Measurements from ENCODE around the gene ARF1.

ARF1 gene

DNA sequence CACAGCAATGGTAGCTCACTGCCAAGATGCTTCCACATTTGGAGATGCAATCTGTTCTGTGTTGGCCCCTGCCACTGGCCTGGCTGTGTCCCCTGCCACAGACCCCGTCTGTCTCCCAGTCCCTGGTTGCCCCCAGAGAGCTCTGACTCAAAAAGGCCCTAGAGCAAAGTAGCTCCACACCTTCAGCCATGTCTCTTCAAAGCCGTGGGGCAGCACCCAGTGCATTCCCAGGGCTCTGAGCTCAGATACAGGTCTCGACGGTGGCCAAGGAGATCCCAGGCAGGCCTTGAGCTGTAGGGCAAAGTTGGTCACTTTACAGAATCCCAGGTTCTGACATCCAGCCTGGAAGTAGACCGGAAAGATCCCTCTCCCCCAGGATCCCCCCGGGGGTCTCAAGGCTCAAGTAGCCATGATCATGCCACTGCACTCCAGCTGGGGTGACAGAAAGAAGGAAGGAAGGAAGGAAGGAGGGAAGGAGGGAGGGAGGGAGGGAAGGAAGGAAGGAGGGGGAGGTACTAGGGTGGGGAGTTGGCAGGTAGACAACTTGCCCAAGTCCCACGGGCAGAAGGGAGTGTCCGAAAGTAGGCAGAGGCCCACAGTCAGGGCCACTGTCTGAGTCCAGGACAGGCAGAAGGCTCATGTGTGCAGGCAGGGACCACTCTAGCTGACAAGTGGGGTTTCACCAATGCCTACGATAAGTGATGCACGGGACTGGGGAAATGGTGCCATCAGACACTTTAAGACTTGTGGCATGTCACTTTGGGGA lies 4.8 kb upstream of the ARF1 start:
- POLR2A ChIA-PET (ENCODE audit: low non-redundant PET), result no interaction called here
- CTCF ChIA-PET, result interaction anchor here (0.6 to 1.8 kb wide), 2 partner anchors 53 to 78 kb away, joined by 3 to 12 read pairs; no protein-coding TSS in a partner anchor
- TF ChIP-seq, protein P1, sequence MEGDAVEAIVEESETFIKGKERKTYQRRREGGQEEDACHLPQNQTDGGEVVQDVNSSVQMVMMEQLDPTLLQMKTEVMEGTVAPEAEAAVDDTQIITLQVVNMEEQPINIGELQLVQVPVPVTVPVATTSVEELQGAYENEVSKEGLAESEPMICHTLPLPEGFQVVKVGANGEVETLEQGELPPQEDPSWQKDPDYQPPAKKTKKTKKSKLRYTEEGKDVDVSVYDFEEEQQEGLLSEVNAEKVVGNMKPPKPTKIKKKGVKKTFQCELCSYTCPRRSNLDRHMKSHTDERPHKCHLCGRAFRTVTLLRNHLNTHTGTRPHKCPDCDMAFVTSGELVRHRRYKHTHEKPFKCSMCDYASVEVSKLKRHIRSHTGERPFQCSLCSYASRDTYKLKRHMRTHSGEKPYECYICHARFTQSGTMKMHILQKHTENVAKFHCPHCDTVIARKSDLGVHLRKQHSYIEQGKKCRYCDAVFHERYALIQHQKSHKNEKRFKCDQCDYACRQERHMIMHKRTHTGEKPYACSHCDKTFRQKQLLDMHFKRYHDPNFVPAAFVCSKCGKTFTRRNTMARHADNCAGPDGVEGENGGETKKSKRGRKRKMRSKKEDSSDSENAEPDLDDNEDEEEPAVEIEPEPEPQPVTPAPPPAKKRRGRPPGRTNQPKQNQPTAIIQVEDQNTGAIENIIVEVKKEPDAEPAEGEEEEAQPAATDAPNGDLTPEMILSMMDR (conservative IDR thresholded peaks at IDR 0.05; ENCODE audit: low read depth), result no peak
- peak overlapping the region; percentile 15; the same call in 1 of the 2 replicates for H3K27ac ChIP-seq
- no peak for DNase-seq (ENCODE audit: low spot score)

DNA sequence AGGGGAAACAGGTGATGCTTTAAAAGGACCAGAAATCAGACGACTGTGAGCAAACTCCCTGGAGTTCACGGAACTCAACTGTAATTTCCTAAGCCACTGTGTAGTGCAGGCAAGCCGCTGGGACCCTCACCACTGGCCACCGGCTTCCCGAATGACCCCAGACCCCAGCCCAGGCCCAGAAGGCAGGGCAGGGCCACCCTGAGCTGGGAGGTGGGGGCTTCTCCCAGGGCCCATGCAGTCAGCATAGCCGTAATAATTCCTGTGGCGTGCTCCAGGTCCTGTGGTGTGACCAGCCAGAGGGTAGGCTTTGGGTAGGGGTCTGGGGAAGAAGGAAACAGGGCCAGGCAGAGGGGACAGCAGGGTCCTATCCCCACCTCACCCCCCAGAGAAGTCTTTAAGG lies 3.5 kb upstream of the ARF1 start:
- ChIA-PET POLR2A (ENCODE audit: low non-redundant PET) (no interaction called here), CTCF (no interaction called here)
- no peak for DNase-seq (ENCODE audit: low spot score)
- no peak overlapping the region for H3K27ac ChIP-seq
- TF ChIP-seq, protein P1 (conservative IDR thresholded peaks at IDR 0.05; ENCODE audit: low read depth), result no peak

DNA sequence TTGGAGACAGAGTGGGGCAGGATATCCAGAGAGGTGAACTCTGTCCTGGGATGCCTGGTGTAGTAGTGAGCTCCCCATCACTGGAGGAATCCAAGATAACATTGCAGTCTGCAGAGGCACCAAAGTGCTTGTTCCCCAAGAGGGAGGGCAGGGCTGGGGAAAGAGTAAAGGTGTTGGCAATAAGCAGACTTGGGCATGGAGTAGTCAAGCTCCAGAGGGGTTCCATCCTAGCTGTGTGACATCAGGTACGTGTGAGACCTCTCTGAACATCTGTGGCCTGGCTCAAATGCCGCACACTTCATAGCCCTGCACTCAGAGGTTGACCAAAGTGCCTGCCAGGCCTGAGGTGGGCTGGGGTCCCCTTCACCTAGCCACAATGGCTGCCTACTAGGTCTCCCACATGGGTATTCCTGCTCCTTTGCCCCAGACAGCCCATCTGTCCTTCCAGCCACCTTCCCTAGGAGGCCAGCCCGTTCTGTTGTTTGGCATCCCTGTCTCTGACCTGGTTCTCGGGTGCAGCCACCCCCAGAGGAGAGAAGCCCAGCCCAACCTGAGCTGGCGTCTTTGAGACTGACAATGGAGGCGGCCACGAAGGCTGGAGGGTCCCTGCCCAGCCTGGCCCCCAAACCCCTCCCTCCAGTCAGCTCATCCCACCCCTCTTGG lies 2.8 kb upstream of the ARF1 start:
- CTCF ChIA-PET, result no interaction called here
- TF ChIP-seq, protein P1 (conservative IDR thresholded peaks at IDR 0.05; ENCODE audit: low read depth), result no peak

DNA sequence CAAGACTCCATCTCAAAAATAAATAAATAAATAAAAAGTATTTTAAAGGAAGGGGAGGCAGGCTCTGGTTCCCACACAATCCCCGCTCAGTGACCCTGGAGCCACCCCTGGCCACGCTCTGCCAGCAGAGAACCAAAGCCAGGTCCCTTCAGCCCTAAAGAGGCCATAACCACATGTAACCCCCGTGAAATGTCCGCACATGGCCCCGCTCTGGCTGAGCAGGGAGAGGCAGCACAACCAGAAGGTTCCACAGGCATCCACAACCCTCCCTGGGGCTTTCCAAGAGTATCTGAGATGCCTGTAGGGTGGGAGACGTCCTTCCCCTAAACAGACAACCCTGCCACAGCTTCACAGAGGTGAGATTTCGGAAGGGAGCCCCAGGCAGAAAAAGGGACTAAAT lies 1.4 kb upstream of the ARF1 start:
- CTCF ChIA-PET, result no interaction called here
- POLR2A ChIA-PET (ENCODE audit: low non-redundant PET), result no interaction called here
- H3K27ac ChIP-seq, result peak overlapping the region; percentile 85
- TF ChIP-seq, protein P1 (conservative IDR thresholded peaks at IDR 0.05; ENCODE audit: low read depth), result no peak
- no peak for DNase-seq (ENCODE audit: low spot score)

More for the DNA sequence above, 2.8 kb upstream of the ARF1 start:
- POLR2A ChIA-PET (ENCODE audit: low non-redundant PET), result no interaction called here
- DNase-seq (ENCODE audit: low spot score), result no peak
- peak overlapping the region; percentile 85 for H3K27ac ChIP-seq

DNA sequence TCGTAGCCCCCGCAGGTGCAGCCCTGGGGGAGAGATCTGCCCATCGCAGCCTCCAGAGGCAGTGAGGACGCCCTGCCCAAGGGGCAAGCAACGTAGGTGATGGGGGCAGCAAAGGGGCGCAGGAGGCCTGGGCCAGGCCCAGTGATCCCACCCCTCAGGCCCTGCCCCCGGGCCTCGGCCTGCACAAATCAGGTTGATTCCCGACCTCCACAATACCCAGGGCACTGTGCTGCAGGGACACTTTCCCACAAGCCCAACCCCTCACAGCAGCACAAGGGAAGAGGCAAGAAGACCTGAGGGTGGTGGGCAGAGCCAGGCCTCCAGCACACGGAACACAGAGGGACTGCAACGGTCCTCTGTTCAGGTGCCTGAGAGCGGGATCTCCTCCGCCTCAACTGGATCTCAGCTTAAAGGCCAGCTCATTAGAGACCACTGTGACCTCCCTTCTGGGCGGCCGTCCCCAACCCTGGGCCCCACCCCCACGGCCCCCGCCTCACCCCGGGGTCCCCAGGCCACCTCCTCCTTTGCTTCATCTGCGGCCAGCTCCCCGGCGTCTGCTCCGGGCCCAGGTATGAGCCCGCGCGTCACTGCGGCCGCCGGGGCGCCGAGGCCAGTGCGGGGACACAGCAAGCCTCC lies 812 bp upstream of the ARF1 start:
- TF ChIP-seq, protein P1 (conservative IDR thresholded peaks at IDR 0.05; ENCODE audit: low read depth), result no peak
- DNase-seq (ENCODE audit: low spot score), result no peak
- POLR2A ChIA-PET (ENCODE audit: low non-redundant PET), result interaction anchor here (0.5 to 0.6 kb wide), 2 partner anchors 33 to 45 kb away, joined by 3 read pairs; no protein-coding TSS in a partner anchor
- CTCF ChIA-PET, result interaction anchor here (0.7 kb wide), 1 partner anchor 82 kb away, joined by 4 read pairs; no protein-coding TSS in a partner anchor
- H3K27ac ChIP-seq, result peak overlapping the region; percentile 85
